Skin of body (tissue), 2 donors: ENCODE results near the gene PIEZO1. TPM values are rescaled to one million over a fixed set of nuclear protein-coding genes. Genes with fewer than 3 reads are reported as not detected.

Source experiments
- DNase-seq: peaks from one replicate; lab custom pipeline; 2025; lab: John Stamatoyannopoulos, UW
- total RNA-seq: library from RNA; depleted of rRNA; stranded (reverse); fragments of >200 nt; gene quantifications from one replicate; pipeline ENCODE4 v1.2.3, GENCODE V29; 2014

Gene PIEZO1
- total RNA-seq, 1 donor from 2014 or later = 84.4 TPM

DNA sequence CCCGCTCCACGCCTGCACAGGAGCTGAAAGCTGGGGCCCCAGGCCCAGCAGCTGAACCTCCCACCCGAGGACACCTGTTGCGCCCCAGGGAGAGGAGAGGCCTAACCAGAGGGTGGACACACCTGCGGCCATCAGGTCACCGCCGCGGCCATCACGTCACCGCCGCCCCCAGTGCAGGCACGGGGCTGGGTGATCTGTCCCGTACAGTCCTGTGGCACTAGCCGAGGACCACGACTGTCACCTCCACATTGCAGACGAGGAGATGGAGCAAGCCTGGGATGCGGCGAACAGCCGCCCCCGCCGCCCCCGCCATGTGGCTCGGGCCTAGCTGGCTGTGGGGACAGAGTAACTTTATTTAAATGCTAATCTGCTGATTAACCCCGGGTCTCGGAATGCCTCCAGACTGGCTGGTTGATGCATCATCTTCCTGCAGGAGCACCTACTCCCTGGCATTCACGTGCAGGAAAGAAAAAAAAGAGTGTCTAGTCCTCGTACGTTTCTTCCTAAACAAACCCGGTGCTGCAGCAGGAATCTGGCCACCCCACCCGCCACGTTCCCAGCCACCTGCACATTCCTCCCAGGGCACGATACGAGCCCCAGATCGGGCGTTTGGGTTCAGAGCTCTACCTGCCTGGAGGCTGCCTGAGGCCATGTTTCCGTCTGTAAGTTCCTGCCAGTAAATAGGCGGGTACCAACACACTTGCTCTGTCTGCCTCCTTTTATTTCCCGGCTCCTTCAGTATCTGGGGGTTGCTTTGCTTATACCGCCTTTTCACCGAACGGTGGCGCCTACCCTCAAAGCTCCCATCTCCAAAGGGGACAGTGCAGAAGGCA, 29.9 kb downstream of the PIEZO1 start:
- no peak for DNase-seq

DNA sequence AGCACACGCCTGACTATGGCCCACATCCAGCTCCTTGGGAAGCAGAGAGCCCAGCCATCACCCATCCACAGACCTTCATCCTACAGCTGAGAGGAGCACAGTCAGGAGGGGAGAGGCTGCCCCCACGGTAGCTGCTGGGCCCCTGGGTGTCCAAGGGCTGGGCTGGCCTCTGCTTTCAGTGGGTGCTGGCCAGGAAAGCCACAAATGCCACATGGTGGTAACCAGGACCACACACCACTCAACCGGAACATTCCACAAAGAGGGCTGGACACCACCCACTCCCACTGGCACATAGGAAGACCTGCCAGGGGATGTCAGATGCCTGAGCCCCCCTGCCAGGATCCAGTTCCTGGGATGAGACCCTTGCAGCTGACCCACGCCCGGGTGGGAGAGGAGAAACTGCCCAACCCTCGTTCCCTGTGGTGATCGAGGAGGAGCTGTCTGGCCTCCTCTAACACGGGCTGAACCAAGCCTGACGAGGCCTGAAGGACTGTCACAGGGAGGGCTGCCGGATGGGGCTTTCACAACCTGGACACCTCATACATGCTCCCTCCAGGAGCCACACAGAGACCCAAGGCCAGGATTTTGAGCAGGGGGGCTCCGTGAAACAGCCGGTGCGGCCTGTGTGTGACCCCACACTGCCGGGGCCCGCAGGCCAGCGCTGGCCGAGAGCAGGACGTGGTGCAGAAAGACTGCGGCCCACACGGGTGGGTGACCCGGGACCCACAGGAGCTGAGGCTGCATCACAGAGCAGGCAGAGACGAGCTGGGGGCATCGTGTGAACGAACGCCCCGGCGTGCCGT, 30.7 kb downstream of the PIEZO1 start:
- no peak for DNase-seq

DNA sequence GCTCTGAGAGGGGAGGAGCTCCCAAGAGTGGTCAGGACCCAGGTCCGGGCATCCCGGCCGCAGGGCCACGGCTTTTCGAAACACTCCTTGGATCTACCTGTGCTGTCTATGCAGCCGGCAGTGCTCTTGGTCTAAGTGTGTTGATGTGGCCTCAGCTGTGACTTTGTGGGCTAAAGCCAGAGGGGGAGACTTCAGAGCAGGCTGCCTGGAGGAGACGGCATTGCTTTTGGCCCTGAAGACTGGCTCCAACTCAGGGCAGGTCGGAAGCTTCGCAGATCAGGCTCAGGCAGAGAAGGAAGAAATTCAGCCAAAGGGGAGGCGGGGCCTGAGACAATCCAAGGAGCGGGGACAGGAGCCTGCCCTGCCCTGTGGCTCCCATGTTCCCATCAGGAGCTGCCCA, 31.4 kb downstream of the PIEZO1 start:
- DNase-seq = no peak

DNA sequence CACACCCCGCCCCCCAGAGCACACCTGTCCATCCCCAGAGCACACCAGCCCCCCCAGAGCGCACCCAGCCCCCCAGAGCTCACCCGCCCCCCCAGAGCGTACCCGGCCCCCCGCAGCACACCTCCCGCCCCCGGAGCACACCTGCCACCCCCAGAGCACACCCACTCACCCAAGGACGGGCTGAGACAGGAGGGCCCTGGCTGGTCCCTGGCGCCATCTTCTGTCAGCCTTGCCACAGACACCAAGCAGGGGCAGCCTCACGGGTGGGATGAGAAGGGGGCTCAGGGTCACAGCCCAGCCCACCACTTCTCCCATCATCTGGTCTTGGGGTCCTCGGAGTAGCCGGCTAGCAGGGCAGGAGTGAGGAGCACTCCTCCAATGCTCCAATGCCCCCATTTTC, 31.8 kb downstream of the PIEZO1 start:
- no peak for DNase-seq

DNA sequence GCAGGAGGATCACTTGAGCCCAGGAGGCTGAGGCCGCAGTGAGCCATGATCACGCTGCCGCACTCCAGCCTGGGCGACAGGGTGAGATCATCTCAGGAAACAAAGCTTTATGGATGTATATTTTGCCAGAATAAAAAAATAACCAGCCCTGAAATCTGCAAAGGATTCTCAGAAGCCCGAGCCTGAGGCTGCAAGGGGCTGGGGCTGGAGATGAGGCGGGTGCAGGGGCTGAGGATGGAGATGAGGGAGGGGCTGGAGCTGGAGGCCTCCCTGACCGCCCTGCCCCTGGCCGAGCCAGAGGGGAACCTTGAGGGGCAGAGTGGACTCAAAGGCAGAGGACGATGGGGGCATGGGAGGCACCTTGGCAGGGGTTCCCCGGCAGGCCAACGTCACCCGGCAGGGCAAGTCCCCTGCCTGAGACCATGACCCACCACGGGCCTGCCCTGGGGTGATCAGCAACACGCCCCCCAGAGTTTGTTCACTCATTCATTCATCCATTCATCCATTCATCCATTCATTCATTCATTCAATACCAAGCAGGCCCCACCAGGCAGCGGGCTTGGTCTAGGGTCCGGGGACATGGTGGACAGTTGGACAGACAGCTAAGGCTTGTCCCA, 32.5 kb downstream of the PIEZO1 start:
- no peak for DNase-seq

GRCh38 chr16:88750854-88751253, 34.2 kb downstream of the PIEZO1 start:
- no peak for DNase-seq

DNA sequence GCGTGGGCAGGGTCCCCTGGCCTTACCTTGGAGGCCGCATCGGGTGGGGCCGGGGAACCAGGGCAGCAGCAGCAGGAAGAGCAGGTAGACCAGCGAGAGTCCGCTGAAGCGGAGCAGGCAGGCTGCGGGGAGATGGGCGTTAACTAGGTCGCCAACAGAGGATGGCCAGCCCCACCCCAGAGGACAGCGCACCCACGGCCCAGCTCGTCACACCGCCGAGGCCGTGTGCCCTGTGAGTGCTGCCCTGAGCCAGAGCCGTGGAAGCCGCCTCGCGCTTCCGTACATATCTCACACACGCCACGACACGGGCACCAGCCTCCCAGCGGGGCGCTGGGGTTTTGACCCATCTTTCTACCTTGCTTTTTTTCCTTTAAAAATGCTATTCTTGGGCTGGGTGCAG, 35.7 kb downstream of the PIEZO1 start:
- DNase-seq = no peak

DNA sequence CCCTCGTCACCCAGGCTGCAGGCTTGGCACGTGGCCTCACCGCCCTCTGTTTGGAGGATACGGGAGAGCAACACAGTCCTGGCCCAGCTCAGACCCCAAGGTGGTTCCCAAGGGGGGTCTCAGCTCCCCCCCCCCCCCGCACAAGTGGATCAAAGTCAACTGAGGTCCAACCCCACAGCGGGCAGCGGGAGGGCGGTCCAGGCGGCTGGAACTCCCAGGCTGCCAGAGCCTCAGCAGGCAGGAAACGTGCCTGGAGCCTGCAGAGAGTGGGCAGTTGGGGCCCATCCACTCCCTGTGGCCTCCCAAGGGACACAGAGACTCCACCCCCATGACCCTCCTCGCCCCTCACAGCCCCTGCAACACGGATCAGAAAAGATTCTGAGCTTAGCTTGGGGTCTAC, 36.7 kb downstream of the PIEZO1 start:
- DNase-seq = no peak

DNA sequence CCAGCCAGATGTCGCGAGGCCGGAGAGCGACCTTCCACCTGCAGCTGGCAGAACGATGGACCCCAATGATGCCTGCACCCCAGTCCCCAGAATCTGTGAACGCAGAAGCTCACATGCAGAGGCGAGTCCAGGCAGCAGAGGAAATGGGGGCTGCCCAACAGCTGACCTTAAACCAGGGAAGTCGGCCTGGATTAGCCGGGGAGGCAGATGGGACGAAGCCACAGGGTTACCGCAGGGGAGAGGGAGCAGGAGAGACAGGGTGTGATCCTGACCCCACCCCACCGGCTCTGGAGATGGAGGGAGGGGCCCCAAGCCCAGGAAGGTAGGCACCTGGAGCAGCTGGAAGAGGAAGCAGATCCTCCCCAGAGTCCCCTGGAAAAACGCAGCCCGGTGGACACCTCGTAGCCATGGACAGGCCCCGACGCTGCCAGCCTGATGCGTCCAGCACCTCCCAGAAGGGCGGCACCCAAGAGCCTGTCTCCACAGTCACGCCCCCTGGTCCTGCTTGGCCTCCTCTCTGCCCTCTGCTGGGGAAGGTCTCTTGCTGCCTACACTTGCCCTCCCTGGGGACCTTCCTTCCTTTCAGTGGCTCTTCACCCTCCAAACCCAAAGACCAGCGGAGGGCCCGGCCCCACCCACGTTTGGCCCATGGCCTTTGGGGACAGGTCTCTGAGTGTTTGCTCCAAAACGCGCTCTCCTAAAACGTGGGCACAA, 37.3 kb downstream of the PIEZO1 start:
- no peak for DNase-seq

DNA sequence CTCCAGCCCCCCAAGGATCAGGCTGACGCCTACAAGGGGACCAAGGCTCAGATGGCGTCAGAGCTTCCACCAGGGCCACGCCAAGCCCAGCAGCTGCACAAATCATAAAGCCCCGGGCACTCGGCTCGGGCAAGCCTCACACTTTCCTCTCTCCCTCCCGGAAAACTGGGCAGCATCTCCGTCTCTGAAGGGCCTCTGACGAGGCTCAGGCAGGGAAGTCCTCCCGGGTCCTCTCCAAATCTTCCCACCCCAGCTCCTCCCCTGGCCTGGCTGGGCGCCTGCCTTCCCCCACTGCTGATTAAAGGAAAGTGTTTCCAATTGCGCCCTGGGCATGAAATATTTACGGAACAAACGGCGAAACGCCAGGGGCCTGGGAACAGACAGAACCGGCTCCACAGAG, 38.5 kb downstream of the PIEZO1 start:
- DNase-seq = no peak

- DNase-seq = no peak
Observed at GRCh38 chr16:88744577-88745521, 40.2 kb downstream of the PIEZO1 start.

GRCh38 chr16:88743693-88744576, 41.1 kb downstream of the PIEZO1 start:
- no peak for DNase-seq

DNA sequence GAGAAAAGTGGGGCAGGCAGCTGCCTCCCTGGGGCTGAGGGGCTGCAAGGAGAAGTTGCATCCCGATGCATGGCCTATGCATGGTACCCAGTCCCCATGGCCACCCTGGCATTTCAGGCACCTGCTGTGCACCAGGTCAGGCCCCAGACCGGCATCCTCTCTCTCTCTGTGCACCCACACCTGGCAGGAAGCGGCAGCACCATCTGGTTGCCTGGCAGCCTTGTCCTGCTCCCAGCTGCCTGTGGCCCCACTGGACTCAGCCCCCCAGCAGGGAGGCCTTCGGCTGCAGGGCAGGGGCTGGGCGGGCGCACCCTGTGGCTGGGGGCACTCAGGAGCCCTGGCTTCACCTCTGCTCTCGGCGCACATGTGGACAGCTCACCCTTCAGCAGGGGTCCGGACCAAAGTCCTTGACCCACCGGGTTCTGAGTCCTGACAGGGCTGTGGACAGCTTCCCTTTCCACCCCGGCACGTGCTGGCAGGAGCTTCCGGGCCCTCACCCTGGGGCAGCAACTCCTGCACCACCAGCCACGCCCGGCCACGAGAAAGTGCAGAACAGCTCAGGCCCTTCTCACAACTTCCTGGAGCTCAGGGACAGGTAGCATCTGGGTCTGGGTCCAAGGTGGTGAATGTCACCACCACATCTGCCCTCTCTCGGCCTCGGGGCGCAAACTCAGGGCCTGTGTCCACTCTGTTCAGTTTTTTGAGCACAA, 42.0 kb downstream of the PIEZO1 start:
- DNase-seq = no peak

DNA sequence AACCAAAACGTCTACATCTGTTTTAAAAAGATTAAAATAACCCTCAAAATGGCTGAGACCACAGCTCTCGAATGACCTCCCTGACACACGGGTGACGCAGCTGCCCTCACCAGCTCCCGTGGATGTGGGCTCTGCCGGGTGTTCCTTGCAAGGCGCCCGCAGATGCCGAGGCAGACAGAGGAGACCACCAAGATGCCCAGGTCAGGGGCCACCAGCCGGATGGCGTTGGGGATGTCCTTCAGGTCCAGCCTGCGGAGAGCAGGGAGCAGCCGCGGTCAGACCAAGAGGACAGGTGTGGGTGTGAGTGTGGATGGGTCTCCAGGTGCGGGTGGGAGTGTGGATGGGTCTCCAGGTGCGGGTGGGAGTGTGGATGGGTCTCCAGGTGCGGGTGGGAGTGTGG, 43.7 kb downstream of the PIEZO1 start:
- no peak for DNase-seq

GRCh38 chr16:88740727-88741055, 44.3 kb downstream of the PIEZO1 start:
- DNase-seq = no peak

DNA sequence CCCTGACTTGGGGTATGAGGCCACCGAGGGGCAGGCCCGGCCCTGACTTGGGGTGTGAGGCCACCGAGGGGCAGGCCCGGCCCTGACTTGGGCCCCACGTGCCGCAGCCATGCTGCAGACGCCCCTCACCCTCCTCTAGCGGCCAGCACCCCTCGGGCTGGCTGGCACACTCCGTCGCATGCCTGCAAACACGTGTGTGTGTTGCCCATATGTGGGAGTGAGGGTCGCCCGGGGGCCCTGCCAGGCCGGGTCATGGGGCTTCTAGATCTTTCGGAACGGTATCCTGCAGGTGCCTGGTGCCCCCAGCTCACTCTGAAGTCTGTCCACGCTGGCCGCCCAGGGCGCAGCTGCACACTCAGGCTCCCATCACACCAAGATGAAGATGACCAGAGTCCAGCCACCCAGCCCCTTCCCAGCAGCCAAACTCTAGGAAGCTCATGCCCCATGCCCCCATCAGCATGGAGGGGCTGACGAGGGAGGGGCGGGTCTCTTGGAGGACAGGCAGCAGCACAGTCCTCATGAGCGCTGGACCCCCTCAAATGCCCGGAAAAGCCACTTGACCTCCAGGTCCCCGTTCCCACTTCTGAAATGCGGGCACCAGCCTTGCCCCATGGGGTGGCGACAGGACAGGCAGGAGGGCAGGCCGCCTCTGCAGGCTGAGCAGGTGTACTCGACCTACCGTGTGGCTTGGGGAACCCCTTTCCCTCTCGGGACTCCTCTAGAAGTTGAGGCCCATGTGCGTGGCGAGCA, 44.9 kb downstream of the PIEZO1 start:
- DNase-seq = no peak

DNA sequence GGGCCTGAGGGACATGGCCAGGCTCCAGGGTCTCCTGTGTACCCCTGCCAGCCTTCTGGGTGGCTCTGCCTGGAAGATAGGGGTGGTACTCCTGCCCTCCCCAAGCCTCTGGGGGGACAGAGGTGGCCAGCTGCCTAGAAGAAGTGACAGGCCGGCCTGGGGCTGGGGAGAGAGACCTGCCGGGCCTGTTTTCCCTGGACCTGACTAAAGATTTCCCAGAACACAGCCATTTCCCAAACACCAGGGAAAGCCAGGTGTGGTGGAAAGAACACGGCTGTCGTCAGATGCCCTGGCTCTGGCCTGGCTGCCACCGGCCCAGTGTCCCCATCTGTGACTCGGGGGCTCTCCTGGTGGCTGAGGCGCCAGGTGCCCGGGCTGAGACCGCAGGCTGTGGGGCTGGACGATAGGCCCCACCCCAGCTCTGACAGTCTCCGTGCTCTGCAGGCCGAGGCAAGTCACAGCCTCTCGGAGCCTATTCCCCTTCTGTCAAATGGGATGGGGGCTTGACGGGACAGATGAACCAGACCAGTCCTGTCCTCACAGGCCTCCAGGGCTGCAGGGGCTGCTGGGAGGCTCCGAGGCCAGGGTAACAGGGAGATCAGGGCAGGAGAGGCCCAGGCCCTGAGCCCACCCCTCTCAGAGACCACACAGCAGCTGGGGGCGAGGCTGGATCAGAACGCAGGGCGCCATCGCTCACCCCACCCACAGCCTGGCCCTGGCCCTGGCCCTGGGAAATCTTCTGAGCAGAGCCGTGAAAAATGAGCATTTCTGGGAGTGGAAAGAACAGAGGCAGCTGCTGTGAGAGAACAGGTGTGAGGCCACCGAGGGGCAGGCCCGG, 45.7 kb downstream of the PIEZO1 start:
- DNase-seq = no peak
